HG03108 (cell line): ENCODE results near the gene ZNF580.

Source experiments
- ATAC-seq: cut with Tn5 transposase; IDR thresholded peaks from one replicate; pipeline ENCODE4 v1.9.1; 2021; ENCODE audit warnings: moderate library complexity; ENCODE audit not compliant: unreplicated experiment

The ZNF580 gene

GRCh38 chr19:55622242-55622969, 18.4 kb upstream of the ZNF580 start:
- no peak for ATAC-seq

DNA sequence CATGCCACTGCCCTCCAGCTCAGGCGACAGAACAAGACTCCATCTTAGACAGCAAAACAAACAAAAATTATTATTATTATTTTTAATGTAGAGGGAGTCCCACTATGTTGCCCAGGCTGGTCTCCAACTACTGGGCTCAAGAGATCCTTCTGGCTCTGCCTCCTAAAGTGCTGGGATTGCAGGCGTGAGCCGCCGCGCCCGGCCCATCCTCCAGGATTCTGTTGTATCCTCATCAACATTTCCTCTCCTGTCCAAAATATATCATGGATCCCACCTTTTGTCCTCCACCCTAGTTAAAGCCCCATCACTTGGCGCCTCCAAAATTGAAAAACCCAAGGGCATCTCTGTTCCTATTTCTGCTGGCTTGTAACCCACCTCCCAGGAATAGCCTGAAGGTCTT, 17.7 kb upstream of the ZNF580 start:
- ATAC-seq = no peak

- no peak for ATAC-seq
These were observed 17.2 kb upstream of the ZNF580 start for GRCh38 chr19:55623561-55623960.

DNA sequence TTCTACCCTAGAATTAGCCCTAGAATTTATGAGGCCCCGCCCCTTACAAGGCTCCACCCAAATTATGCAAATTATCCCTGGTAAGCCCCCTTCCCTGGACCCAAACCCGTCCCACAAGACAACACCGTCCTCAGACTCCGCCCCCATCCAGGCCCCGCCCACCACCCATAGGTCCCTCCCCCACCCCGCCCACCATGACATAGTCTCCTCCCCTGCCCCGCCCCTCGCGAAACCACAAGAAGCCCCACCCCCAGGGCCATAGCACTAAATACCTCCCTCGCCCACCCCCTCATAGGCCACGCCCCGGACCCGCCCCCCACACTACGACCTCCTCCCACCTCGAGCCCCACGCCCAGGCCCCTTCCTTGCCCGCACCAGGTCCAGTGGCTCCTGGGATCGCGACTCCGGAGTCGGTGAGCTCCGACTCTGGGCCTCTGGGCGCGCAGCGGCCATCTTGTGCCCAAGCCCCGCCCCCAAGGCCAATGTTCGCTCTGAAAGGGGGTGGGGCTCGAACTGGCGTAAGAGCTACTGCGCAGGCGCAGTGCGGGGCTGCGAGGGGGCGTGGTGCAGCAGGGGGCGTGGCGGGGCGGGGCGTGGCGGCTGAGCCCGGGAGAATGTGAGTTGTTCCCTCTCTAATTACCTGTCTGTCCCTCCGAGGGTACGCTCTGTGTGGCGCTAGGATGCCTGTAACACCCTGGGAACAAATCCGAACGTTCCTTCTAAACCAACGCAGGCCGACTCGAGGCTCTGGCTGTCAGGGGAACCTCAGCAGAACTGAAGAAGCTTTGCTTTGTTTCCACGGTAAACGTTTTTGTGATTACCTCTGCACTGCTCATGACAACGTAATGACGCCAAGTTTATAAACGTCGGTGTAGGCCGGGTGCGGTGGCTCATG, 16.4 kb upstream of the ZNF580 start, which contains the start of gene ZNF784:
Gene ZNF784 (minus strand): TSS at position 458 of the 895 bp plus-strand sequence. CDS start 5 bp downstream, at position 453.
- ATAC-seq = peak; percentile 58

DNA sequence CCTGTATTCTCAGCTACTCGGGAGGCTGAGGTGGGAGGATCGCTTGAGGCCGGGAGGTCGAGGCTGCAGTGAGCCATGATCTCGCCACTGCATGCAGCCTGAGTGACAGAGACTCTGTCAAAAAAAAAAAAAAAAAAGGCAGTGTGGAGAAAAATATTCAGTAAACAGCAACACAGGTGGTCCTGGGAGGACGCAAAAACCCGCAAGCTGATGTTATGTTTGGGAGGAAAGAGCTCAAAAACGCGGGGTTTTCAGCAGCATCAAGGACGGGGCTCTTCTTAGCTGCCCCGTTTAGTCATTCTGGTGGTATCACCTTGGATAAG, 15.8 kb upstream of the ZNF580 start:
- ATAC-seq = no peak

DNA sequence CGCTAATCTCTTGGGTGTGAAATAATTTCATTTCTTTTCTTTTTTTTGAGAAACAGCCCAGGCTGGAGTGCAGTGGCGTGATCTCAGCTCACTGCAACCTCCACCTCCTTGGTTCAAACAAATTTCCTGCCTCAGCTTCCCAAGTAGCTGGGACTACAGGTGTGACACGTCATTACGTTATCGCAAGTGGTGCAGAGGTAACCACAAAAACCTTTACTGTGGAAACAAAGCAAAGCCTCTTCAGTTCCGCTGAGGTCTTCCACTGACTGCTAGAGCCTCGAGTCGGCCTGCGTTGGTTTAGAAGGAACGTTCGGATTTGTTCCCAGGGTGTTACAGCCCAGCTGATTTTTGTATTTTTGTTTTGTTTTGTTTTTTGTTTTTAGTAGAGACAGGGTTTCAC, 14.5 kb upstream of the ZNF580 start:
- ATAC-seq = no peak

DNA sequence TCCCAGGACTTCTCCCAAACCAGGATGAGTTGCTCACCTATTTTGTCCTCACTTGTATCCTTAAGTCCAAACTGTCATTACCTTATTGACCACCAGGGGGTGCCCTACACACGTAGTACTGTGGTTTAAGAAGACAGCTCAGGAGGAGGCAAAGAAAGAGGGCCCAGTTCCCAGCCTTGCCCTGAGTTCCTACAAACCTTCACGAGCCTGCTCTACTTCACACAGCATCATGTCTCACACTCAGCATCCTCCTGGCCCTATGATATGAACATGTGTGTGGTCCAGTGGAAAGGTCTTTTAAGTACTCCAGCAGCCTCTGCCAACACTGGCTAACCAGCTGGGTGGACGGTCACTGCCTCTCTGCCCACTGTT, 8.4 kb upstream of the ZNF580 start:
- no peak for ATAC-seq

GRCh38 chr19:55633861-55634260, 6.9 kb upstream of the ZNF580 start:
- no peak for ATAC-seq

GRCh38 chr19:55635334-55635717, 5.5 kb upstream of the ZNF580 start:
- no peak for ATAC-seq

GRCh38 chr19:55635856-55636440, 4.9 kb upstream of the ZNF580 start:
- ATAC-seq = no peak

GRCh38 chr19:55636723-55637122, 4.1 kb upstream of the ZNF580 start:
- ATAC-seq = no peak

DNA sequence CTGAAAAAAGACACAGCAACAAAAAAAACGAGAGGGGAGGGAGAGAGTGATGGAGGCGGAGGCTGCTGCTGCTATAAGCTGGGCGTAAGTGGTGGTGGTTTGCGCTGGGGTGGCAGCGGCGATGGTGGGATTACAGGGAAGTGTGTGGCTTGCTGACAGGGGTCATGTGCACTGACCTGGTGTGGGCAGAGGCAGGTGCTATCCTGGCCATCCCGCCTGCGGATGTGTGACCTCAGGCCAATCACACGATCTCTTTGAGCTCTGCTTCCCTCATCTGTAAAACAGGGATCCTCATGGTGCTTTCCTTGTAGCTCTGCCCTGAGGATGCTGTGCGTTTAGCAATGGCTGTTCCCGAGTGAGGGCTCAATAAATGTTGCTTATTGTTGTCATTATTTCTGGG, 3.3 kb upstream of the ZNF580 start:
- no peak for ATAC-seq

DNA sequence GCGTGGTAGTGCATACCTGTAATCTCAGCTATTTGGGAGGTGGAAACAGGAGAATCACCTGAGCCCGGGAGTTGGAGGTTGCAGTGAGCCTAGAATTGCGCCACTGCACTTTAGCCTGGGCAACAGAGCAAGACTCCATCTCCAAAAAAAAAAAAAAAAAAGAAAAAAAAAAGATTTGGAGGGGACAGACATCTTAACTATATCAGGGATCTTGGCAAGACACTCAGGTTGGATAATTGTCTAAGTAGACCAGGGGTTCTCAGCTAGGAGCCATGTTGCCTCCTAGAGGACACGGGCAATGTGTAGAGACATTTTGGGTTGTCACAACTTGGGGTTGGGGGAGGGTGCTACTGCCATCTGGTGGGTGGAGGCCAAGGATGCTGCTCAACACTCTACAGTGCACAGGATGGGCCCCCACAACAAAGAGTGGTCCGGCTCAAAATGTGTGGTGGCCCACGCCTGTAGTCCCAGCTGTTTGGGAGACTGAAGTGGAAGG, 1.9 kb upstream of the ZNF580 start:
- no peak for ATAC-seq

DNA sequence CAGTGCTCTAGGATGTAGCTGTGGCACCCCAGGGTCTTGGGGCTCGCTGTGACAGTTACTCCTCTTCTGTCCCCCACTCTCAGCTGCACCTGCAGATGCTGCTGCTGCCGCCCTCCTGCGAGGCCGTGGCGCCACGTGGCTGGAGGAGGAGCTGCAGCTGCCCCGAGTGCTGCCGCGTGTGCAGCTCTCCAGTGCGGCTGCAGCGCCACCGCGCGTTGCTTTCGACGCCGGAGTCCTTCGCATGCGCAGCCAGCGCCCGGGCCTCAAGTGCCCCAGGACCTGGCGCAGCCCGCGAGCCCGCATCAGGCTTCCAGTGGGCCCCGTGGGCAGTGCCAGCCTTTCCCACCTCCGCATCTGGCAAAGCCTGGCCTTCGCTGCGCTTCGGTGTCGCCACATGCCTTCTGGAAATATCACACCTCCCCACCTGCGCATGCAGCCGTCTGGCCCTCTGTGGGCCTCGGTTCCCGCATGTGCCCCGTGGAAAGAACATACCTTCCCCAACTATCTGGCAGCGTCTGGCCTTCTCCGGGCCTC, 692 bp upstream of the ZNF580 start:
- no peak for ATAC-seq

- no peak for ATAC-seq
These were observed 787 bp downstream of the ZNF580 start for GRCh38 chr19:55641426-55642152.

DNA sequence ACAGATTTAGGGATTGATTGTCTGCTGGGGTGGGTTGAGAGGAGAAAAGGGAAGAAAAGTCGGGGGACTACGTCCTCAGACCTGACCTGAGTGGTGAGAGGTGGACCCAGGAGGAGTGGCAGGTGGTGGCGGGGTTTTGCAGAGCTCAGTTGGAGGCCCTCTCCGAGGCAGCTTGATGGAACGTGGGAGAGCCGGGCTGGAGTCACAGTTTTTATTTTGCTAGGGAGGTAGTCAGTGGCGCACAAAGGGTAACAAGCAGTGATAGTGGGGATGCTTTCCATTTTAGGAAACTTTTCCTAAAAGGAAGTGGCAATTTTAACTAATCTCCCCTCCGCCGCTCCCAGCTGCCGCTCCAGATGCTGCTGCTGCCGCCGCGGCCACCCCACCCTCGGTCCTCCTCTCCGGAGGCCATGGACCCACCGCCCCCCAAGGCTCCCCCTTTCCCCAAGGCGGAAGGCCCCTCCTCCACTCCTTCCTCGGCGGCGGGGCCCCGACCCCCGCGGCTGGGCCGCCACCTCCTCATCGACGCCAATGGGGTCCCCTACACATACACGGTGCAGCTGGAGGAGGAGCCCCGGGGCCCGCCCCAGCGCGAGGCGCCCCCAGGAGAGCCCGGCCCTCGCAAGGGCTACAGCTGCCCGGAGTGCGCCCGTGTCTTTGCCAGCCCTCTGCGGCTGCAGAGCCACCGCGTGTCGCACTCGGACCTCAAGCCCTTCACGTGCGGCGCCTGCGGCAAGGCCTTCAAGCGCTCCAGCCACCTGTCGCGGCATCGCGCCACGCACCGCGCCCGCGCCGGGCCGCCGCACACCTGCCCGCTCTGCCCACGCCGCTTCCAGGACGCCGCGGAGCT, 1.6 kb downstream of the ZNF580 start:
- ATAC-seq = peak; percentile 6

GRCh38 chr19:55643003-55643886, 2.4 kb downstream of the ZNF580 start, which contains the start of gene ZNF581:
Gene ZNF581 (plus strand): TSS chr19:55643649. CDS start chr19:55644572, 923 bp downstream.
- ATAC-seq = peak; percentile 24

DNA sequence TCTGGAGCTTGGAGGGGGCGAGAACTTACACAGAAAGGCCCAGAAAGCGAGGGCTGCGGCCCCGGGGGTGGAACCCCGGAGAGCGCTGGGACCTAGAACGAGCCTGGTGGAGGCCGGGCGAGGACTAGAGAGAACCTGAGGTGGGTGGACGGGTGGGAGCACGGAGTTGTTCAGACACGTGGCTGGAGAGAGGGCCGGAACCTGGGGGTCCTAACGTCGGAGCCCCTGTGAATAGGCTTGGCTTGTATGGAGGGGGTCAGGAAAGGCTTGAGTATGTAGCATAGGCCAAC, 3.0 kb downstream of the ZNF580 start:
- no peak for ATAC-seq

DNA sequence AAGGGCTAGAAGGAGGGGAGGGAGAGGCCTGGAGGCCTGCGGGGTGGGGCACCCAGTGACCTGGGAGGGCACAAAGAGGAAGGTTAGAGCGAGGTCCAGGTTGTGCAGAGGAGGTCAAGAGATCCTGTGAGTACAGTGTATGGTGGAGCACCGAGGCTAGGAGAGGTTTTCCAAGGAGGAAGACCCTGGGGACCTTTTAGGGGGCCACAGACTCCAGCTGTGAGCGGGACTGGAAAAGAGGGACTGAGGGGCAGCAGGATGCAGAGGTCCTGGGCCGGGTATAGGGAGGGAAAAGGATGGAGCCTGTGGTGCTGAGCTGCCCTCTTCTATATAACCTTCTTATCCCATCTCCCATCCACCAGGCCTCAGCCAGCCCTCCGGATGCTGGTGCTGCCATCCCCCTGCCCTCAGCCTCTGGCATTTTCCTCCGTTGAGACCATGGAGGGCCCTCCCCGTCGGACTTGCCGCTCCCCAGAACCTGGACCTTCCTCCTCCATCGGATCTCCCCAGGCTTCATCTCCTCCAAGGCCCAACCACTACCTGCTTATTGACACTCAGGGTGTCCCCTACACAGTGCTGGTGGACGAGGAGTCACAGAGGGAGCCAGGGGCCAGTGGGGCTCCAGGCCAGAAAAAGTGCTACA, 3.5 kb downstream of the ZNF580 start:
- no peak for ATAC-seq
